NCI-H187 (cell line): ENCODE measurements around the gene MT1A.
"Not testable (repeated sequence)": the region's sequence is repeated elsewhere in the genome, so short reads cannot be mapped to it uniquely, and the experiment has no call there.

ENCODE experiments used
- DNase-seq, 2 experiments: peaks; one replicate each; lab custom pipeline; 2025; lab: John Stamatoyannopoulos, UW

MT1A gene

GRCh38 chr16:56657555-56658326 is 19.3 kb downstream of the MT1A start, which contains the start of gene MT1F:
Gene MT1F, plus strand, starts transcription at chr16:56657959. Its CDS starts 100 bp downstream, at chr16:56658059.
- DNase-seq = peak; percentile 18 to 63

GRCh38 chr16:56658327-56658875 is 19.9 kb downstream of the MT1A start:
- DNase-seq = no peak

GRCh38 chr16:56662357-56663354 is 24.2 kb downstream of the MT1A start:
- no peak for DNase-seq

- no peak for DNase-seq
Observed at GRCh38 chr16:56664506-56664905, 26.0 kb downstream of the MT1A start.

- not testable (repeated sequence) for DNase-seq
Observed at GRCh38 chr16:56665286-56666261, 27.1 kb downstream of the MT1A start.

- DNase-seq = no peak
Observed at GRCh38 chr16:56667581-56668571, 29.4 kb downstream of the MT1A start, which contains the start of gene MT1G. Gene MT1G, minus strand, starts transcription at chr16:56668065. Its CDS starts 72 bp downstream, at chr16:56667993.

GRCh38 chr16:56669005-56669839 is 30.8 kb downstream of the MT1A start, which contains the start of gene MT1H:
Gene MT1H, plus strand, starts transcription at chr16:56669814. Its CDS starts 71 bp downstream, at chr16:56669885.
- DNase-seq = no peak

- DNase-seq = no peak
Observed at GRCh38 chr16:56669840-56670619, 31.6 kb downstream of the MT1A start.

- DNase-seq = no peak
Observed at GRCh38 chr16:56670620-56670934, 32.1 kb downstream of the MT1A start.

- not testable (repeated sequence) for DNase-seq
Observed at GRCh38 chr16:56671691-56672090, 33.2 kb downstream of the MT1A start.

- DNase-seq = not testable (repeated sequence)
Observed at GRCh38 chr16:56672171-56672570, 33.7 kb downstream of the MT1A start.

GRCh38 chr16:56672761-56673536 is 34.5 kb downstream of the MT1A start:
- DNase-seq = no peak

GRCh38 chr16:56673921-56674320 is 35.5 kb downstream of the MT1A start:
- DNase-seq = no peak

- not testable (repeated sequence) for DNase-seq
Observed at GRCh38 chr16:56674570-56674969, 36.1 kb downstream of the MT1A start.

- DNase-seq = no peak
Observed at GRCh38 chr16:56675685-56676210, 37.3 kb downstream of the MT1A start.

- DNase-seq = no peak
Observed at GRCh38 chr16:56677474-56677873, 39.0 kb downstream of the MT1A start.
